ENCODE data around the gene SLC22A7.

The SLC22A7 gene

GRCh38 chr6:43297644-43298564, at the start of gene SLC22A7:
Gene SLC22A7 (plus strand): TSS chr6:43298260. CDS start chr6:43298359, 99 bp downstream.
- DNase-seq, result peak in 5 of 42 donors; percentile 23 to 46 (median 28)
- intact Hi-C loops (cut with DNase I), result no loop called here

GRCh38 chr6:43248791-43249190, 49.3 kb upstream of the SLC22A7 start:
- no peak for DNase-seq
- intact Hi-C loops (cut with DNase I), result loop anchor here (5.0 to 10.0 kb wide), 2 partner anchors 76 to 116 kb away; partner anchors contain the start of genes SRF and ZNF318

GRCh38 chr6:43250992-43251373, 47.1 kb upstream of the SLC22A7 start:
- intact Hi-C loops (cut with DNase I), result no loop called here
- DNase-seq, result no peak

- intact Hi-C loops (cut with DNase I), result no loop called here
- DNase-seq, result no peak
Observed at GRCh38 chr6:43253401-43253800, 44.7 kb upstream of the SLC22A7 start.

- no peak for DNase-seq
- intact Hi-C loops (cut with DNase I), result no loop called here
Observed at GRCh38 chr6:43254138-43254817, 43.8 kb upstream of the SLC22A7 start.

GRCh38 chr6:43254846-43255245, 43.2 kb upstream of the SLC22A7 start:
- intact Hi-C loops (cut with DNase I), result no loop called here
- DNase-seq, result no peak

- DNase-seq, result no peak
- intact Hi-C loops (cut with DNase I), result no loop called here
Observed at GRCh38 chr6:43255408-43256054, 42.5 kb upstream of the SLC22A7 start.

- intact Hi-C loops (cut with DNase I), result no loop called here
Observed at GRCh38 chr6:43256670-43257366, 41.2 kb upstream of the SLC22A7 start.

GRCh38 chr6:43257367-43258145, 40.5 kb upstream of the SLC22A7 start:
- intact Hi-C loops (cut with DNase I), result no loop called here
- no peak for DNase-seq

More at GRCh38 chr6:43256670-43257366, 41.2 kb upstream of the SLC22A7 start:
- DNase-seq, result no peak

GRCh38 chr6:43258180-43258579, 39.9 kb upstream of the SLC22A7 start:
- intact Hi-C loops (cut with DNase I), result no loop called here
- DNase-seq, result no peak

GRCh38 chr6:43258807-43259686, 39.0 kb upstream of the SLC22A7 start:
- no peak for DNase-seq
- intact Hi-C loops (cut with DNase I), result no loop called here

- no peak for DNase-seq
- intact Hi-C loops (cut with DNase I), result no loop called here
Observed at GRCh38 chr6:43260791-43261190, 37.3 kb upstream of the SLC22A7 start.

GRCh38 chr6:43261198-43261597, 36.9 kb upstream of the SLC22A7 start:
- DNase-seq, result no peak
- intact Hi-C loops (cut with DNase I), result no loop called here

GRCh38 chr6:43262000-43262779, 35.9 kb upstream of the SLC22A7 start:
- intact Hi-C loops (cut with DNase I), result no loop called here
- no peak for DNase-seq

- no peak for DNase-seq
- intact Hi-C loops (cut with DNase I), result no loop called here
Observed at GRCh38 chr6:43262780-43263313, 35.2 kb upstream of the SLC22A7 start.

Measured in head of caudate nucleus (tissue), 42 donors.